Common myeloid progenitor, CD34-positive (primary cell): ENCODE results near the gene TEP1.
A peak's percentile ranks its signal among the peaks of the same experiment; 100 is the strongest.
"Not testable (repeated sequence)": the region's sequence is repeated elsewhere in the genome, so short reads cannot be mapped to it uniquely, and the experiment has no call there.

ENCODE experiments used
- CTCF ChIA-PET: fragments of 350-600 bp; sonication (Branson Sonifier 250); formaldehyde crosslinking; loops from one replicate; lab custom pipeline; 2021; ENCODE audit warnings: antibody characterized with exemption; lab: Charles Lee
- POLR2A ChIA-PET: fragments of 350-600 bp; sonication (Branson Sonifier 250); formaldehyde crosslinking; loops from one replicate; lab custom pipeline; 2021; ENCODE audit warnings: antibody characterized with exemption; lab: Charles Lee
- DNase-seq, 3 donors: peaks; one replicate each; pipeline versions ENCODE4 v3.0.0 to v3.0.0-alpha.2; 2013
- H3K27ac ChIP-seq, 2 experiments: 1 replicate in 1 of 2; 2 replicates in 1 of 2; pipeline ENCODE4 v1.7.0; 2013; ENCODE audit warnings: inconsistent platforms in 2 of 2, low read length in 2 of 2, mild to moderate bottlenecking in 2 of 2, low read depth in 1 of 2, moderate library complexity in 1 of 2; ENCODE audit not compliant: severe bottlenecking in 2 of 2, insufficient read depth in 1 of 2, poor library complexity in 1 of 2
- H3K27me3 ChIP-seq, 5 experiments: replicated peaks in 2 of 5; 1 replicate in 3 of 5; 2 replicates in 2 of 5; pipeline versions ENCODE4 v1.6.1 to v1.7.0; 2013; ENCODE audit warnings: low read length in 4 of 5, mild to moderate bottlenecking in 2 of 5, moderate library complexity in 2 of 5, inconsistent platforms in 1 of 5; ENCODE audit not compliant: insufficient read depth in 5 of 5, control insufficient read depth in 4 of 5
- H3K36me3 ChIP-seq, 4 experiments: 1 replicate in 2 of 4; 2 replicates in 2 of 4; pipeline versions ENCODE4 v1.6.1 to v1.7.0; 2013; ENCODE audit warnings: low read length in 3 of 4, control low read depth in 1 of 4, mild to moderate bottlenecking in 1 of 4; ENCODE audit not compliant: control insufficient read depth in 4 of 4, insufficient read depth in 4 of 4
- H3K4me1 ChIP-seq, 4 experiments: 1 replicate in 3 of 4; 2 replicates in 1 of 4; pipeline versions ENCODE4 v1.6.1 to v1.7.1; 2013; ENCODE audit warnings: low read length in 3 of 4, mild to moderate bottlenecking in 3 of 4, control low read depth in 1 of 4, inconsistent platforms in 1 of 4, moderate library complexity in 1 of 4; ENCODE audit not compliant: control insufficient read depth in 4 of 4, insufficient read depth in 4 of 4; ENCODE audit errors: control extremely low read depth in 1 of 4
- H3K4me3 ChIP-seq, 7 experiments: 1 replicate in 4 of 7; 2 replicates in 3 of 7; pipeline versions ENCODE4 v1.5.1 to v1.7.0; 2013; ENCODE audit warnings: mild to moderate bottlenecking in 7 of 7, low read length in 6 of 7, moderate library complexity in 6 of 7, inconsistent platforms in 2 of 7, low read depth in 2 of 7, control low read depth in 1 of 7; ENCODE audit not compliant: insufficient read depth in 4 of 7, control insufficient read depth in 1 of 7; ENCODE audit errors: extremely low read depth in 1 of 7
- H3K9me3 ChIP-seq, 5 experiments: 1 replicate in 4 of 5; 2 replicates in 1 of 5; pipeline versions ENCODE4 v1.6.1 to v1.7.1; 2013; ENCODE audit warnings: low read length in 4 of 5, mild to moderate bottlenecking in 2 of 5, inconsistent platforms in 1 of 5, low read depth in 1 of 5, moderate library complexity in 1 of 5; ENCODE audit not compliant: control insufficient read depth in 4 of 5, insufficient read depth in 2 of 5; ENCODE audit errors: control extremely low read depth in 1 of 5
- WGBS: methylation state at CpG from one replicate; pipeline ENCODE4 v1.1.5; 2013; ENCODE audit not compliant: insufficient coverage; 5-methylcytosine and 5-hydroxymethylcytosine counted together

The TEP1 gene

GRCh38 chr14:20455355-20456300 lies 42.3 kb upstream of the TEP1 start:
- no peaks in the 10 kb centered on the region for H3K27me3 ChIP-seq
- 2% methylated on average over 32 of the region's 39 CpGs for WGBS
- H3K4me1 ChIP-seq: peaks cover 14 to 58% (median 37%) of the 10 kb centered on the region in 4 experiments
- ChIA-PET POLR2A (interaction anchor here (1.0 to 2.1 kb wide), 5 partner anchors 14 to 155 kb away, joined by 3 to 15 read pairs (median 6); partner anchors contain the start of genes PARP2 and PNP), CTCF (interaction anchor here (0.7 to 5.9 kb wide), 13 partner anchors 8 to 158 kb away, joined by 3 to 34 read pairs (median 3); partner anchors contain the start of gene TEP1)
- H3K27ac ChIP-seq: peak overlapping the region; percentile 98 to 99
- H3K36me3 ChIP-seq: peaks cover 5 to 56% (median 35%) of the 10 kb centered on the region in 4 experiments
- no peaks in the 10 kb centered on the region for H3K9me3 ChIP-seq
- peak in 1 of 3 donors; percentile 93 for DNase-seq
- peak overlapping the region; percentile 89 to 98 (median 93) for H3K4me3 ChIP-seq

- Histone ChIP-seq H3K27ac (peak within 1 kb of the TSS; percentile 98 to 99), H3K4me3 (peak within 1 kb of the TSS; percentile 89 to 98 (median 93)), H3K9me3 (no peaks in the 10 kb centered on the region), H3K36me3 (peaks cover 7 to 63% (median 41%) of the 10 kb centered on the region in 4 experiments), H3K4me1 (peaks cover 7 to 49% (median 28%) of the 10 kb centered on the region in 4 experiments), H3K27me3 (no peaks in the 10 kb centered on the region)
- 0% methylated on average over 44 of the region's 56 CpGs for WGBS
- CTCF ChIA-PET: interaction anchor here (0.7 to 5.9 kb wide), 12 partner anchors 9 to 159 kb away, joined by 3 to 34 read pairs (median 3); partner anchors contain the start of gene TEP1
- POLR2A ChIA-PET: interaction anchor here (1.0 to 2.1 kb wide), 5 partner anchors 15 to 155 kb away, joined by 3 to 15 read pairs (median 6); partner anchors contain the start of genes PARP2 and PNP
- DNase-seq: peak; percentile 99 to 100 (median 100)
Measured at GRCh38 chr14:20454516-20455354, 41.4 kb upstream of the TEP1 start, which contains the start of the genes APEX1 and OSGEP. TSS of gene APEX1 (plus strand) at chr14:20455226. CDS start at chr14:20455646, 420 bp downstream. TSS of gene OSGEP (minus strand) at chr14:20454812. CDS start at chr14:20454683, 129 bp downstream.

DNA sequence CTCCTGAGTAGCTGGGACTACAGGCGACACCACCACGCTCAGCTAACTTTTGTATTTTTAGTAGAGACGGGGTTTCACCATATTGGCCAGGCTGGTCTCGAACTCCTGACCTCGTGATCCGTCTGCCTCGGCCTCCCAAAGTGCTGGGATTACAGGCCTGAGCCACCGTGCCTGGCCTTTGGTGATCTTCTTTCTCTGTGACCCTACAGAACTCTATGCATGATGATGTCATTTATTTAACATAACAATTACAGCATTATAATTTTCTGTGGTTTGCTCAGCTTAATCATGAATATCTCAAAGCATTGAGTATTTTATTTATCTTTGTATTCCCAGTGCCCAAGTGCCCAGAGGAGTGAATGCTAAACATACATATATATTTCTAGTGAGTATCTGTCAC lies 39.5 kb upstream of the TEP1 start:
- H3K27me3 ChIP-seq, H3K9me3 ChIP-seq, POLR2A ChIA-PET, H3K4me3 ChIP-seq, DNase-seq, H3K27ac ChIP-seq: not testable (repeated sequence)
- CTCF ChIA-PET: interaction anchor here (1.1 to 5.9 kb wide), 3 partner anchors 33 to 38 kb away, joined by 3 to 34 read pairs (median 4); partner anchors contain the start of gene TEP1
- peaks cover 7 to 32% (median 27%) of the 10 kb centered on the region in 4 experiments for H3K4me1 ChIP-seq
- WGBS: 100% methylated on average over 7 of the region's 8 CpGs
- H3K36me3 ChIP-seq: peaks cover 10 to 63% (median 42%) of the 10 kb centered on the region in 4 experiments

- Histone ChIP-seq H3K4me3 (no peak overlapping the region), H3K9me3 (no peaks in the 10 kb centered on the region), H3K27ac (no peak overlapping the region), H3K4me1 (peaks cover 0 to 5% (median 4%) of the 10 kb centered on the region in 4 experiments), H3K36me3 (peaks cover 19 to 67% (median 53%) of the 10 kb centered on the region in 4 experiments), H3K27me3 (no peaks in the 10 kb centered on the region)
- ChIA-PET POLR2A (no interaction called here), CTCF (interaction anchor here (1.1 kb wide), 1 partner anchor 16 kb away, joined by 3 read pairs; no protein-coding TSS in a partner anchor)
- 100% methylated on average over 5 of the region's 5 CpGs for WGBS
- DNase-seq: no peak
Measured at GRCh38 chr14:20446889-20447288, 33.6 kb upstream of the TEP1 start.

GRCh38 chr14:20443650-20444049 lies 30.3 kb upstream of the TEP1 start:
- CTCF ChIA-PET: not testable (repeated sequence)

GRCh38 chr14:20441461-20441860 lies 28.2 kb upstream of the TEP1 start:
- Histone ChIP-seq H3K9me3 (peaks cover 0 to 2% (median 0%) of the 10 kb centered on the region in 5 experiments), H3K36me3 (peaks cover 4 to 18% (median 14%) of the 10 kb centered on the region in 4 experiments), H3K4me1 (peaks cover 14 to 35% (median 28%) of the 10 kb centered on the region in 4 experiments), H3K4me3 (peak overlapping the region in 2 of 7 experiments; percentile 12 to 20), H3K27me3 (no peaks in the 10 kb centered on the region), H3K27ac (peak overlapping the region in 1 of 2 experiments; percentile 25)
- ChIA-PET POLR2A (no interaction called here), CTCF (interaction anchor here (0.7 to 1.9 kb wide), 5 partner anchors 10 to 35 kb away, joined by 3 to 16 read pairs (median 3); partner anchors contain the start of gene TEP1)
- WGBS: no CpG with 5 or more reads among the region's 2 CpGs
- DNase-seq: peak in 2 of 3 donors; percentile 23 to 53

More at GRCh38 chr14:20443650-20444049, 30.3 kb upstream of the TEP1 start:
- H3K27me3 ChIP-seq, POLR2A ChIA-PET, DNase-seq, H3K27ac ChIP-seq, H3K4me3 ChIP-seq, H3K9me3 ChIP-seq: not testable (repeated sequence)
- 100% methylated on average over 1 of the region's 4 CpGs for WGBS
- peaks cover 12 to 39% (median 32%) of the 10 kb centered on the region in 4 experiments for H3K36me3 ChIP-seq
- peaks cover 14 to 26% (median 23%) of the 10 kb centered on the region in 4 experiments for H3K4me1 ChIP-seq
